GM12801 (cell line): ENCODE data around the gene GALNTL6.

Experiments used
- CTCF ChIP-seq: IDR thresholded peaks from one replicate; pipeline ENCODE4 v1.5.1; 2011; ENCODE audit warnings: control low read depth; ENCODE audit not compliant: insufficient read length; ENCODE audit errors: extremely low read depth

The GALNTL6 gene

DNA sequence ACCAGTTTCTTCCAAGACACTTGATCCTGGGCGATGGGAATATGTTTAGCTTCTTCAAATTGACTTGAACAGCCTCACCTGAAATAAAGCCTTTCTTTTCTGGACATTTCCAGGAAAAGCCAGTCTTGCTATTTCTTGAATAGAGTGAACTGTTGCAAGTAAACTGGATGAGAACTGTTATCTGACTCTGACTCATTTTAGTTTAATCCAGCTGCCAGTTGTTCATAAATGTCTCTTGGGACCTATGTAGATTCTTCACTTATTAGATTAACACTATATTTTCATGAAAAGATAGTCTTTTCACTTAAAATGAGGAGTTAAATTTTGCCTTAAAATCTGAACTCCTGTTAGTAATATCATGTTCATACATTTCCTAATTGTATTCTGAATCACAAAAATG is 740.0 kb downstream of the GALNTL6 start:
- TF ChIP-seq CTCF, result no peak

GRCh38 chr4:172554588-172554987 is 741.4 kb downstream of the GALNTL6 start:
- no peak for TF ChIP-seq CTCF

DNA sequence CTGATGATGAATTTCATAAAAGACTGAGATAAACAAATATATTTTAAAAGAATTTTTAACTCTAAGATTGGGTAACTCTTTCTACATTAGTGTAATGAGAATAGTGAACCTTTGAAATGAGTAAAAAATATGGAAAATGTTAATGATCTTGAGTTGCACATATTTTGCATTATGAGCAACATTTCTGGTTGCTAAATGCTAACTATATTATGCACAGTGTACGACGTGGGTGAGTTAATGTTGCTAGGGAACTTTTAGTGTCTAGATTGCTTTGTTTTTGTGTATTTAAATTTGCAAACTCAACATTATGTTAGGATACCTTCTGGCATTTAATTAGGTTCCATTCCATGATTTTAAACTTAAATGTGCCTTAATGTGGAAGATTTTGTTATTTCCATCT is 742.5 kb downstream of the GALNTL6 start:
- TF ChIP-seq CTCF, result no peak

- no peak for TF ChIP-seq CTCF
Observed at GRCh38 chr4:172573899-172574298, 760.7 kb downstream of the GALNTL6 start.

DNA sequence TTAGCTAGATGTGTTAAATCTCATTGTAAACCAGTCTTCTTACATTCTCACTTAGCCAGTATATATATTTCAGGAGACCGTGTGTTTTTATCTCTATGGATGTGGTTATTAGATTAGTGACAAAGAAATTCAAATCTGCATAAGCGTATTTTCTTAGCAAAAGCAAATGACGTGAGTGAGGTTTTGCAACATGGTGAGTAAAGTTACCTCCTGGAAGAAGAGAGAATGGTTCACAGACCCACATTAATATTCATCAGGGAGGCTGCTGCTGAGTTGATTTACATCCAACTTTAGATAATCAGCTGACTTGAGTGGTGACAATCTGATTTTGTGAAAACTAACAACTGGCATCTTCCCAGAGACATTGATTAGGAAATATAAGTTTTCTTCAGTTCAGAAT is 765.5 kb downstream of the GALNTL6 start:
- TF ChIP-seq CTCF, result no peak

- no peak for TF ChIP-seq CTCF
Observed at GRCh38 chr4:172584816-172585215, 771.6 kb downstream of the GALNTL6 start.

DNA sequence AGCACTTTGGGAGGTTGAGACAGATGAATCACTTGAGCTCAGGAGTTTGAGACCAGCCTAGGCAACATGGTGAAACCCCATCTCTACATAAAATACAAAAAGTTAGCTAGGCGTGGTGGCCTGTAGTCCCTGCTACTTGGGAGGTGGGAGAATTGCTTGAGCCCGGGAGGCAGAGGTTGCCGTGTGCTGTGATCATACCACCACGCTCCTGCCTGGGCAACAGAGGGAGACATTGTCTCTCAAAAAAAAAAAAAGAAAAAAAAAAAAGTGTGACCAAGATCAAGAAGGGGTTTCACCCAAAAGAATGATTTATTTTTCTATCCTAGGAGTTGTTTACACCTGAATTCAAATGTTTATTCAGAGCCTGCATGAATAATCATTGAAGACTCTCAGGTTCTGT is 783.0 kb downstream of the GALNTL6 start:
- TF ChIP-seq CTCF, result no peak

- no peak for TF ChIP-seq CTCF
Observed at GRCh38 chr4:172599554-172599953, 786.4 kb downstream of the GALNTL6 start.
